ENCODE measurements around the gene HOXB1. TPM values are rescaled to one million over a fixed set of nuclear protein-coding genes. Genes with fewer than 3 reads are reported as not detected.

HOXB1 gene
- total and polyA plus RNA-seq, 2 of the 13 experiments (the other 11 are each of a cell fraction or from before 2014, with no cell fraction given): not detected

DNA sequence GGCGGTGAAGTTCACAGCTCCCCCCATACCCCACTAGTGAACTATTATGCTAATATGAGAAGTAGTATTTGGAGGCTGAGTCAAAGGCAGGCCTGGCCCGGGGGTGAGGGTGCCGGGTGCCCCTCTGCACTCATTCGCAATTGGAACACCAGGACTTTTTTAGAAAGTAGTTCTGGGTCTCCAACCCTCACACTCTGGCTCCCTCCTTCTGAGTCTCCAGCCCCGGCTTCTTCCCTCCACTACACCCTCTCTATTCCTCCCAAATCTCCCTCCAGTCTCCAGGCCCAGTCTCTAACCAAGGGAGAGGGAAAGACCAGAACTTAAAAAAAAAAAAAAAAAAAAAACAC, 25.4 kb upstream of the HOXB1 start:
- WGBS (ENCODE audit: low lambda C conversion rate): 9% methylated on average over 5 of the region's 5 CpGs
- no peaks in the 10 kb centered on the region for H3K4me1 ChIP-seq (ENCODE audit: insufficient read depth, low read length)
- BruUV-seq (replicated peaks): no TSS peak
- DNase-seq (ENCODE audit: low spot score) (no peak), ATAC-seq (no peak), FAIRE-seq (no peak)
- H3K9me3 ChIP-seq (ENCODE audit: low read length): no peaks in the 10 kb centered on the region
- no peak overlapping the region for H3K4me3 ChIP-seq (replicated peaks in 1 of 3; ENCODE audit: insufficient read depth in 1 of 3, low read depth in 2 of 3, low read length in 3 of 3)
- peaks cover 39 to 96% of the 10 kb centered on the region in 2 experiments for H3K27me3 ChIP-seq (ENCODE audit: control insufficient read depth in 1 of 2, insufficient read depth in 2 of 2, low read length in 2 of 2)
- no peak overlapping the region for H3K27ac ChIP-seq (ENCODE audit: extremely low read length, insufficient read depth, low read length)
- H3K4me2 ChIP-seq (ENCODE audit: low read depth, low read length): no peak overlapping the region
- ChIA-PET CTCF (ENCODE audit: low intra/inter-chr PET ratio, low total read pairs) (no interaction called here), POLR2A (no interaction called here)
- no peak for TF ChIP-seq IRF1 (CRISPR knock-in tag; IDR thresholded peaks at IDR 0.05; ENCODE audit: low read depth)
- no peak for TF ChIP-seq NFRKB (IDR thresholded peaks at IDR 0.05)
- TF ChIP-seq NFE2L2 (IDR thresholded peaks at IDR 0.05; ENCODE audit: low read length): no peak
- no peak for TF ChIP-seq ZNF703 (CRISPR knock-in tag; IDR thresholded peaks at IDR 0.05; ENCODE audit: borderline replicate concordance)
- TF ChIP-seq AKNA (CRISPR knock-in tag; IDR thresholded peaks at IDR 0.05; ENCODE audit: borderline replicate concordance): no peak
- TF ChIP-seq NRL (CRISPR knock-in tag; IDR thresholded peaks at IDR 0.05; ENCODE audit: borderline replicate concordance): no peak
- TF ChIP-seq, protein P1, sequence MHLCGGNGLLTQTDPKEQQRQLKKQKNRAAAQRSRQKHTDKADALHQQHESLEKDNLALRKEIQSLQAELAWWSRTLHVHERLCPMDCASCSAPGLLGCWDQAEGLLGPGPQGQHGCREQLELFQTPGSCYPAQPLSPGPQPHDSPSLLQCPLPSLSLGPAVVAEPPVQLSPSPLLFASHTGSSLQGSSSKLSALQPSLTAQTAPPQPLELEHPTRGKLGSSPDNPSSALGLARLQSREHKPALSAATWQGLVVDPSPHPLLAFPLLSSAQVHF (CRISPR knock-in tag; IDR thresholded peaks at IDR 0.05): no peak
- TF ChIP-seq EZH2 (conservative IDR thresholded peaks at IDR 0.05; ENCODE audit: low read depth, low read length): peak; percentile 83; the same call in 1 of the 2 replicates
- TF ChIP-seq SMAD1 (CRISPR knock-in tag; IDR thresholded peaks at IDR 0.05; ENCODE audit: borderline replicate concordance, low read depth): no peak
- in situ Hi-C loops (cut with HindIII; ENCODE audit: extremely low pct_ligation_motif_present, low pct_unique_long_range_greater_than_20kb) (no loop called here), intact Hi-C loops (cut with micrococcal nuclease; ENCODE audit: unreplicated experiment) (no loop called here)
- no peak overlapping the region for H2AFZ ChIP-seq (ENCODE audit: low read length)
- H3K9ac ChIP-seq (ENCODE audit: insufficient read depth, low read depth, low read length): no peak overlapping the region
- no peaks in the 10 kb centered on the region for H3K79me2 ChIP-seq (ENCODE audit: insufficient read depth, low read length)
- H3K36me3 ChIP-seq (replicated peaks in 1 of 2; ENCODE audit: control insufficient read depth in 1 of 2, insufficient read depth in 2 of 2, low read length in 2 of 2): no peaks in the 10 kb centered on the region
- no peaks in the 10 kb centered on the region; the same call in 1 of the 2 replicates for H4K20me1 ChIP-seq (ENCODE audit: insufficient read depth, low read length)
